HL-60 (cell line): ENCODE results near the gene CERS6.

Experiments used
- CTCF ChIP-seq: IDR thresholded peaks from one replicate; pipeline ENCODE4 v1.5.1; 2011; ENCODE audit warnings: low read length, control low read depth, inconsistent platforms; ENCODE audit not compliant: insufficient read depth
- GABPA ChIP-seq: IDR thresholded peaks from 2 replicates; pipeline ENCODE4 v1.6.1; 2012; ENCODE audit warnings: low read depth

DNA sequence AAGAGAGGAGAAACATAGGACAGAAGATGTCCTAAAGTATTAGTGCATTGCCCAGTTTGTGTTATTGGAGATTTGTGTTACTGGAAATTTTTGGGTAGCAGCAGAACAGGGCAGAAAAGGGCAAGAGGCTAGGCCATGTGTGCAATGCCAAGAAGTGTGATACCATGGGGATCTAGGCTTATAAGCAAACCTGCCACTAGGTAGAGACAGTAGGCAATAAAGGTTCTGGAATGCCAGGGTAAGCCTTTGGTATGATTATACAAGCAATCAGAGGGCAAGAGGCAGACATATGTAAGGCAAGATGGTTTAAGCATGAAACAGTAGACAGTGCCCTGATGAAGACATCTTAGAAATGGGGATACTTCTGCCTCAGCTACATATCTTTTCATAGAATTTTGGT is 12.3 kb upstream of the CERS6 start:
- TF ChIP-seq CTCF, result no peak
- TF ChIP-seq GABPA, result no peak
